HG03159 (cell line): Measurements from ENCODE around the gene TMOD2.

ENCODE experiments used
- ATAC-seq: cut with Tn5 transposase; IDR thresholded peaks from one replicate; pipeline ENCODE4 v1.9.1; 2021; ENCODE audit warnings: mild to moderate bottlenecking, moderate library complexity; ENCODE audit not compliant: unreplicated experiment

TMOD2 gene

DNA sequence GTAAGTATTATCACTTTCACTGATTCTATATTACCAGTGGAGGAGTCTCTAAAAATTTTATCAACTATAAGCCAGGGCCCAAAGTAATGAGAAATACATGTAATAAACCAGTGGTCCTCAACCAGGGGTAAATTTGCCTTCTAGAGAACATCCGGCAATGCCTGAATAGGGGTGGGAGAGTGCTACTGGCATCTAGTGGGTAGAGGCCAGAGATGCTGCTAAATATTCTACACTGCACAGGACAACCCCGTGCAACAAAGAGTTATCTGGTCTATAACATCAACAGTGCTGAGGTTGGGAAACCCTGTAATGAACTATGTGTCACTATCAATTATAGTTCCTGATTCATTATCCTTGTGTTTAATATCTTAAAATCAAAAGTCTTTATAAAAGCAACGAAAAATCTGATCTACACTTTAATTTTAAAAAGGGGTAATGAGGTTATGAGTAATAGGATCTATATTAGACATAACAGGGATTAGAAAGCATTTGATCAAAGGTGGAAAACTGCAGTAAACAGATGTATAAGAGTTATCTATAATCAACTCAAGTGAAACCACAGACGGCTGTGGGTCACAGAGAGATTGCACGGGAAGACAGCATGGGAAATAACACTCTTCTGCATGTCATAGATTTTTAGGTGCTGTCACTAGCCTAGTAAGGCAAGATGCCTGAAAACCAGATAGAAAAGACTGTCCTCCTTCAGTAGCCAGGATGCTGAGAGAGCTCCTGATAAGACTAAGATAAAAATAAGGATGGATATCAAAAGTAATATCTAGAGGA is 16.0 kb upstream of the TMOD2 start:
- ATAC-seq: no peak

DNA sequence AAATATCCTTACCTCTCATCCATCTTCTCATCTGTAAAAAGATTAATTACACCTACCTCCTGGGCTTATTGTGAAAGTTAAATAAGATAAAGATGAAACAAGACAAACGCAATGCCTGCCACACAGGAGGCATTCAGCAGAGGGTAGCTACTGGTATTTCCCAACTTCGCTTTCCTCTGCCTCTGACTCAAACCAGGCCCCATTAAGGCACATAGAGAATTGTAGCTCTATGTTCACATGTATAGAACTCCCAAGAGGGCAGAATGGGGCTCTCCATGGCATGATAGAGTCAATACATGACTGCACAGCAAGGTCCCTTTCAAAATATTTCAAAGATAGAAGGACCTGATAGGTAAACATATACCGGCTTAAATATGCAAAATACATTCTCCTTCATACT is 15.3 kb upstream of the TMOD2 start:
- peak; percentile 28 for ATAC-seq

DNA sequence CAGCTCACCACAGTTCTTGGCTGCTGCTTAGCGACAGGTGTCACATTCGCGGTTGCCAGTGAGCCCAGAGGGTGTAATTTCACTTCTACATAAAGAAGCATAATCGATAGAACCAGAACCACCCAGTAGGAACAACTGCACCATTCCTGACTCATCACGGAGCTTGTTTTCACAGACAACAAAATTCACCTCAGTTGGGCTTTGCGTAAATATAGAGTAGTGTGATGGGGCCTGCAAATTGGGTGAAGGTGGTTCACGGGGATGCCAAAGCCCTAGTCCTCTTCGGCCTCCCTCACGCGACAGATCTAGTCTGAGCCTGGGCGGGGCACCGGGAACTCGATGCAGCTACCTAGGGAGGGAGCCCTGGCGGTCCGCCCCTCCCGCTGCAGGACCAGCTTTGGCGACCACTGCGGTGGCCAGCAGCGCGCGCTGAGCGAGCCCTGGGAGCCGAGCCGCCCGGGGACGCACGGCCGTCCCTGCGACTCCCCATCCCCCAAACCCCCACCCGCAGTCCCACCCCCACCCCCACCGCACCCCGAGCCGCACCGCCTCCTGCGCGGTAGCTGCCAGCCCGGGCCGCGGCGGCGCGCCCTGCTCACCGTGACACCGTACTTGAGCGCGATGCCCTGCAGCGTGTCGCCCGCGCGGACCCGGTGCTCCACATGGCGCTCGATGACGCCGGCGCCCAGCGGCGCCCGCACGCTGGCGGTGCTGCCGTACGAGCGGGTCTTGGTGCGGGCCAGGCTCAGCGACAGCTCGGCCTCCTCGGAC is 14.5 kb upstream of the TMOD2 start:
- peak; percentile 30 for ATAC-seq

DNA sequence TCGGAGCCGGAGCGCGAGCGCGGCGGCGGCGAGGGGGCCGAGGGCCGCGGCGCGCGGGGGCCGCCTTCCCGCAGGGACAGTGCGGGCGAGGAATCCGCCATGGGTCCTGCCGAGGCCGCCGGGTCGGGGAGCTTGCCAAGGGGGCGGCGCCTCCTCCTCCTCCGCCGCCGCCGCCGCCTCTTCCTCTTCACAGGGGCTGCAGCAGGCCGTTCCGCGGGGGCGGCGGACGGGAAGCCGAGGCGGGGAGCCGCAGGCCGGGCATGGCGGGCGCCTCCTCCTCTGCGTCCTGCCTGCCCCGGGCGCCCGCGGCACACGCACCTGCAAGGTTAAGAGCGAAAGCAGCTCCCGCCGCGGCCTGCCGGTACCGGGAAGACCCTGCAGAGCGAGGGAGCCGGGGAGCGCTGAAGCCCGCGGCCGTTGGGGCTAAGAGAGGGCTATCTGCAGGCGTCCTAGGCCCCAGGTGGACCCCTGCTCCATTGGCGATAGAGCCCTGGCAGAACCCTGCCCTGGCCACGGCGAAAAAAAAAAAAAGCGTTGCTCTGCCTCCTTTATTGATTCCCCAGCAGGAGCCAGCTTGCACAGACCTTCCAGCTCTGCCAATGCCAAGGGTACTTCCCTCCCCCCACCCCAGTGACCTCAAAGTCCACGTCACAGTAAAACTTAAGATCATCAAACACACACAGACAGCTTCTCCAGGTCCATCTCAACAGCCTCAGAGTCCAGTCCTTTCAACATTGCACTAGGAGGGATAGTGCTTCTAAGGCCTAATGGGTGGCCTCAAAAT is 13.7 kb upstream of the TMOD2 start, which contains the start of gene LYSMD2:
Gene LYSMD2, minus strand, starts transcription at position 134 of the 784 bp plus-strand sequence. Its CDS starts 33 bp downstream, at position 101.
- ATAC-seq: peak; percentile 37

DNA sequence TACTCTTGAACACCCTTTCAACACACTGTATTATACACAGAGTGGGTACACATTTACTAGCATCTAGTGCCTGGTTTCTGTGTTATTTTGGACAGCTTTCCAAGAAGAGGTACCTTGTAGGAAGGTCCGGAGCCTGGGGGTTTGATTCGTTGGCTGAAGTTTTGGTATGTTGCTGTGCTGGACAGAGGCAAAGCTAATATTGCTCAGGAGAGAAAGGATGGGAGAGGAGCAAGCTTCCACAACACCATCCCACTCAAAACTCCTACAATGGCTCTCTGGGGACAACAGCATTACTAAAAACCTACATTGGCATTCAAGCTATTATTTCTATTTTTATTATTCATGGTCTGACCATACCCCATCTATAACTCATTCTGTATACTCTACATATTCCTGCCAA is 12.8 kb upstream of the TMOD2 start:
- ATAC-seq: no peak

DNA sequence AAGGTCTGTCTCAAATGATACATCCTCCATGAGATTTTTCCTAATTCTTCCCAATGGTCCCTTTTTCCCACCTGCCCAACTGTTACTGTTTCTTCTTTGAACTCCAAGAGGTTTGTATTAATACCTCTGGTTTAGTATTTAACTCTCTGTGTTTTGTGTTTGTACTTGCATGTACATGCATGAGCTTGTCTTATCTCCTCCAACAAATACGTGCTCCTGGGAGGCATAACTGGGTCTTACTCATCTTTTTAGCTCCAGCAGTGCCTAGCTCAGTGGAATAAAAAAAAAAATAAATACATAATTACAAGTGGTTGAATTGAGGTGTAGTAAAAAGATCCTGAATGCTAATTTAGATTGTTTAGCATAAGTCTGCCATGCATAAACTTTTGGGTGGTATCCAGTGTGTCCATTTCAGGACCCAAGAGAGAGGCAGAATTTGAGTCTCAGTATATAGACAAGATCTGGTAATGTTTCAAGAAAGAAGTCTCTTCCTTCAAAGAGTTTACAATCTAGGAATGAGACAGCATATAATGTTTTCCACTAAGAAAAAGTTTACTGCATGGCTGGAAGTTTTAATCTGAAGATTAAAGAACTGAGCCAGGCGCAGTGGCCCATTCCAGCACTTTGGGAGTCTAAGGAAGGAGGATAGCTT is 12.2 kb upstream of the TMOD2 start:
- ATAC-seq: no peak

DNA sequence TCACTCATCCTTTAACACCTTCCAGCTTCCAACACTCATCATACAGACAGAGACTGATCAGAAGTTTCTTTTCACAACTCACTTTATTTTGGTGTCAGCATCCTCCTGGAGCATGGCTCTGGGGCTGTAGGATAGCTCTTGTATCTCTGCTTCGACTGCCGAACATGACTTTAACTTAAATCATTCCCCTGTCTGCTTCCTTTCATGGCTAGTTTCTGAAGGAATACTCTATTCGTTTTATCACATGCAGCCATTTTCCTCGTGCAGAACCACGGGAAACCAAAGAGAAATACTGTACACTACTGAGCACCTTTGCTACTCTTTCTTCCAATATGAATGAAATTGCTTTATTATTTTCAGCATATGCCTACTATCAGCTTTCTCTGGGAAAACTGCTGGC is 2.1 kb upstream of the TMOD2 start:
- no peak for ATAC-seq

DNA sequence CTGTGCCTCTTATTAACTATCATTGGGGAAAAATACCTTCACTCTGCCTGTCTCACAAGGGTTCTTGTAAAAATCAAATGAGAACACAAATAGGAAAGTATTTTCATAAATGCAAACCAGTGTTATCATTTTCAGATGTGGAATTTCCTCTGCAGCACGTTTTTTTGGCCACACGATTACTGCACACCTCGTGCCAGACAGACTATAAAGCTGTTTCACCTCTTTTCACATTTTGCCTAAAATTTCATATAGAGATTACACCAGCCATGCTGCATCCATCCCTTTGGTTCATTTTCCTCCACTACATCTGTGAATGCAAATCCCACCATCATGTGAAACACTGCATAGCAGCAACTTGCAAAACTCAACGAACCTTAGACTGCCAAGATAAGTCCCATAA is 1.2 kb upstream of the TMOD2 start:
- no peak for ATAC-seq

DNA sequence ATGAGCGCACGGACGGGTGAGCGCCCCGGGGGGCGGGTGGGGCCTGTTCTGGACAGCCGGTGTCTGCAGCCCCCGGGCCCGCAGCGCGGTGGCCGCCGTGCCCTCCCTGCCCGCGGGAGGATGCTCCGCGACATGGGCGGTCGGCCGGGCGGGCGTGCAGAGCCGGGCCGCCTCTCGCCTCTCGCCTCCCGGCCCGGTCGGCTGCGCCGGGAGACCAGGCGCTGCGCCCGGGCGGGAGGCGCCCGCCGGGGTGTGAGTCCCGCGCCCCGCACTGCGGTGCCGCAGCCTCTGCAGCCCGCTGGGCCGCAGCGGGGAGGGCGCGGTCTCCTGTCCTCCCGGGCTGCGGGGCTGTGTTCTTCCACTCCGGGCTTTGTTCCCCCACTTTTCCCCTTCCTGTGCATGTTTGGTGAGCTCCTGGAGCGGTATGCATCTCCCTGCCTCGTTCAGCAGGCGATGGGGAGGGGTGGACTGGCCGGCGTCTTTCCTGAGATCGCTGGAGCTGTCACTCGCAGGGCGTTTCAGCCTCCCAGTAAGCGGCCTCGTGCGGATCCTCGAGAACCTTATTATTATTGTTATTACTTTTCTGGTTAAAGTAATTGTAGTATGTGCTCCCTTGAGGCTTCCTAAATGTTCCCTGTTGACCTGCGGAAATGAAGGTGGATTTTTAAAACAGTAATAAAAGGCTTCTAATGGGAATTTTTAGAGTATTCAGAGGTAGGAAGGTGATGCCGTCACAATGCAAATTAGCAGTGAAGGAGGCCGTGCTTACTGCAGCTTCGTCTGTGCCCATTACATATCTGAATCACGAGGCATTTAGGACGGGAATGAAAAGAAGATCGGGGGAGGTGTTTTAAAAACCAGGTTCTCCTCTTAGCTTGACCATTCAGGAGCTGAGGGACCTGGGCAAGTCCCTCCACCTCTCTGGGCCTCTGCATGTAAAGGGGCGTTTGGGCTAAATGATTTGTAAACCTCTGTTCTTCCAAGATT is 593 bp downstream of the TMOD2 start:
- peak; percentile 39 for ATAC-seq

DNA sequence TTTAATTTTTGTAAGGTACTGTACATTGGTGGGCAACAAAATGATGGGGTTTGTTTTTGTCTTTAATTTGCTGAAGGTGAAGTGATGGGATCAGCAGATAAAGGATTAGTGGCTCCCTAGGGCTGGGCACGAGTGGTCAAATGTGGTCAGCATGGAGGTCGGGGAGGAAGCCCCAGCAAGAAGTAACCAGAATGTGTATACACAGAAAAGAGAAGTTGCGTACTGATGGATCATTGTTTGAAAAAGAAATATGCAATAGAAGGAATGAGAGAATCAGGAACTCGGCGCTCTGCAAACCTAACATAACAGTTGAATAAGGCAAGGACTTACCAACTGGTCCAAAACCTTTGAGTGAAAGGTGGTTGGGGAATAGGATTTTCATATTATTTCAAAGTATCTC is 1.5 kb downstream of the TMOD2 start:
- no peak for ATAC-seq

DNA sequence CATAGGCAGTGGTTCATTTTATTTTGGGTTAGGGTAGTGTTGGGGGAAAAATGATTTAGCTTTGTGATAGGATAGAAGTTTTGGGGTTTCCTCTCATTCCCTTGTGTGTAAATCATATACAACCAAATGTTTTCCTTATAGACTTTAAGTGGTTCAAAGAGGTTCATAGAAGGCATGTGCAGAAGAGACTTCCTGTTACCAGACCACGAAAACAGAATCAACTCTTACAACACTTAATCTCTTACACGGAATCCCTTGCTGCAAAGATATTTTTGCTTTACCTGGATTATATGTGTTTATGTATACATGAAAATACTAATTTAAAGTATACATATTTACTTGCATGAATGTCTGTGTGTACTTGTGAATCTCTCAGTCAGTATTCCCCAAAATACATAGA is 2.9 kb downstream of the TMOD2 start:
- ATAC-seq: no peak

DNA sequence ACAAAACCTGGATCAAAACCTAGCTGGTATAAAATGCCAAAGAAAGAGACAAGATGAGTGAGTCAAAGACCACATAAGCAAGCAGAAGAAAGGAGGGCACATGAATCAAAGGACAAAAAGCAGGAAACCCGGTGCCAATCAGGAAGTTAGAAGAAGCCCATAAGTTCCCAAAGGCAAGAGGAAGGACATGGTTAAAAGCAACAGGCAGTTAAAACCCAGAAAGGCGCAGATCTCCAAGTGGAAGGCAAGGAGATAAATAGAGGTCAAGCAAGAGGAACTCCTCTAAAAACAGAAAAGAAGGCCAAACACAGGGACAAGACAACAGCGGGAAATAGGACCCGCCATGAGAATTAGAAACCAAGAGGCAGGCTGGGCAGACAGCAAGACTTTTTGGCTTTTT is 4.4 kb downstream of the TMOD2 start:
- ATAC-seq: no peak

DNA sequence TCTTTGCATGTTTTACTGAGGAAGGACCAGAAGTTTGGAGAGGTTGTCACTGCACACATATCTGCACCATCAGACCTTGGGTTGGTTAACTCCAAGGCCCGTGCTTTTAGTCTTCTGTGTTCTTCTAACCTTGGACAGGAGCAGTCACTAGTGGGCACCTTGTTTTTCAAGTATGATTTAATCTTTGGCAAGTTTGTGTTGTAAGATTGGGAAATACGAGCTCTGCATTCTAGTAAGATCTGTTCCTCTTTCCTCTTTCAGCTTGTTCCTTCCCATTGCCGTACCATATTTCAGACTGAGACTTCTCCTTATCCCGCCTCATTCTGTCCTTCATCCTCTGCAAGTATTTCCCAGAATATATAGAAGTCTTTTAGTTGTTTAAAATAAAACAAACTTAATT is 5.1 kb downstream of the TMOD2 start:
- no peak for ATAC-seq

DNA sequence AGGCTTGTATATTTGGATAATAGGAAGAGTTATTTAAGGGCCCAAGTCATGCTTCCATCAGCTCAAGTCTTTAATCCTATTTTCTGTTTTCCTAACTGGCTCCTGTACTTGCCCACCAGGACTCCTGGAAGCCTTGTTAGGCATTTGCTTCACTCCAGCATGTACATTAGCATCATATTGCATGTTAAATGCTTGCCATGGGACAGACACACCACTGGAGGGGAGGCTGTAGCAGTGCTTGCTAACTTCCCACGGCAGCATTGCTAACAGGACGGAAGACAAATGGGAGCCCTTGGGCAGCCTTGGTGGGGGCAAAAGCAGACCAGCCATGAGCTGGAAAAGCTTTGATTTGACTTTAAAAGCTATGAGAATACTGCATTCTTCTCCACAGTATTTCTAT is 6.1 kb downstream of the TMOD2 start:
- no peak for ATAC-seq

DNA sequence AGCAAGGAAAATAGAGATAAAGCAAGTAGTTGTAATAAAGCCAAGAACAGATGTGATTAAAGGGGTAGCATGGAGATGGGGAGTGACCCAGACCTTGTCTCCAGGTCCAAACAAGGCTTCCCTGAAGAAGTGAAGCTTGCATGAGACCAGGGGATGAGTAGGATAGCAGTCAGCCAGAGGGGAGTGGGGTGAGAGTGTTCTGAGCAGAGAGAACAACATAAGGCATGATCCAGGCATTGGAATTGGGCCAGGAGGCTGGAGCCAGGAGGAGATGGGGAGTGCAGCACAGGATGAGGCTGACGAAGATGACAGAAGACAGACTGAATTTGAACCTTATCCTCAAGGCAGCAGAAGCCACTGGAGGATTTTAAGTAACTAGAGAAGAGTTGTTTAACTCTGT is 7.2 kb downstream of the TMOD2 start:
- no peak for ATAC-seq

DNA sequence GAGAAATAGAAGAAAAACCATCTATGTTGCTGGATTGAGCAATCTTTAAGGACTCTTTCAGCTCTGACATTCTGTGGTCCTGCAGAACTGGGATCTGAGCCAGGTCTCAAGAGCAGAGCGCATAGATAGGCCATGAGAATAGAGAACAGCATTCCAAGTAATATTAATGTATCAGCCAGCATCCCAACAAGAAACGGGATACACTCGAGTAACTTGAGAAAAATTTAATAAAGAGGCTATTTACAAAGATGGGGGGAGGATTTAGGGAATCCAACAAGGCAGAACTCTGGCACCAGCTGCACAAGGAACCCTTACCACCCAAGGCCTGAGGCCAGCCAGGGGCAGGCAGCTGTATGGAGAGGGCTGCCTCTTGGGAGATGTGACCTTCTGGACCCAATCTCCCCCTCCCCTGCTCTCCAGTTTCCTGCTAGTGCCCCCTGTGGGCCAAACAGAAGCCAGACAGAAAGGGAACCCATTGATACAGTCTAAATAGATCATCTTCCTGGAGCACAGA is 8.2 kb downstream of the TMOD2 start:
- ATAC-seq: no peak

DNA sequence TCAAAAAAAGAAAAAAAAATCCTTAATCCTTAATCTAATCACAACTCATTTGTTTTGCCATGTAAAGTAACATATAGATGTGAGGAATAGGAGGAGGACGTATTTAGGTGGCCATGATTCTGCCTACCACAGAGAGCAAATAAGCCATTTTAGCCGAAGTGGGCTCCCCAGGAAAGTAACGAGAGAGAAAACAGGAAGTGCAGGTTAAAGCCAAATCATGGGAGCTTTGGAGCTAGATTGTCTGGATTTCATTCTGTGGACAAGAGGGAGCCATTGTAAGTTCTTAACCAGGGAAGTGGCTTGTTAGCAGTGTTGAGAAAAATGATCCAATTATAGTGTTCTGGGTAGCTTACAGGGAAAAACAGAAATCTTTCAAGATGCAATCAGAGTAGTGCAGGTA is 9.4 kb downstream of the TMOD2 start:
- ATAC-seq: no peak

DNA sequence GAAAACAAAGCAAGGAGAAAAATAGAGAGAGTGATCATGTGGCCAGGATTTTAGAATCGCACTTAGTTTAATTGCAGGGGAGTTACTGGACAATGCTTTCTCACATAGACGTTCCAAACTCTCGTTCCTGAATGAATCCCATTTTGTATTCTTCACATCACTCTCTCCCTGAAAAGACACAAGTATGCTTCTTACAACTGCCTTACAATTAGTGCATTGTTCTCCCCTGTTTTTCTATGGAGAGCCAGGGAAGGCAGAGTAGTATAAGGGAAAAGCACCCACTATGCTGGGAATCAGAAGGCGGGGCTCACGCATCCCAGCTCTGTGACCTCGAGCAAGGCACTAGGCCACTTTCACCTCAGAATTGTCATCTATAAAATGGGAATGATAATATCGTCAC is 14.4 kb downstream of the TMOD2 start:
- ATAC-seq: no peak

DNA sequence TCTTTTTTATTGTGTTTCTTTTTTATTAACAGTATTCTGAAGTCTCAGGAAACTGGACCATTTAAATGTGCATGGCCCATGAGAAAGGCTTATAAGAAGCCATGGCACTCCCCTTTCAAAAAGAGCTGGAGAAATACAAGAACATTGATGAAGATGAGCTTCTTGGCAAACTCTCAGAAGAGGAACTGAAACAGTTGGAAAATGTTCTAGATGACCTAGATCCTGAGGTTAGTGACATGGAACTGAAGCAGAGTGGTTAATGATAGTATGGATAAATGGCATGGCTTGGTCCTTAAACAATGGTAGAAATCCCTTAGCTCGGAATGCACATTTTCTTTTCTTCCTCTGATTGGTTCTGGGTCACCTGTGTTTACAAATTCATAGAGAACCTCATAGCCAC is 14.9 kb downstream of the TMOD2 start:
- ATAC-seq: no peak

DNA sequence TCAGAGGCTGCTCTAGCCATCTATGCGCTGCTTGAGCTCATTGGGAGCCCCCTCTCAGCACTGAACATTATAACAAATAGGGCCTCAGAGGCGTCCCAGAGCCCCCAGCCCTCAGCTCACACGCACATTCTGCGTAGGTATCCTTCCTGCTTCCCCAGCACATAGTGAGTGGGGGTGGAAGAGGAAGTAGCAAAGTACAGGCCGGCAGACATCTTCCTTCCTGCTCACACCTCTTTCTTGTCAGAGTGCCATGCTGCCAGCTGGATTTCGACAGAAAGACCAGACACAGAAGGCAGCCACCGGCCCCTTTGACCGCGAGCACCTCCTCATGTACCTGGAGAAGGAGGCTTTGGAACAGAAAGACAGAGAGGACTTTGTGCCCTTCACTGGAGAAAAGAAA is 16.6 kb downstream of the TMOD2 start:
- ATAC-seq: no peak
